Fibroblast of the conjunctiva (primary cell): ENCODE data around the gene CADPS.
"Not testable (repeated sequence)": the region's sequence is repeated elsewhere in the genome, so short reads cannot be mapped to it uniquely, and the experiment has no call there.

Source experiments
- DNase-seq: peaks from one replicate; pipeline ENCODE4 v3.0.0-alpha.2; 2010; ENCODE audit warnings: low read depth

Gene CADPS

DNA sequence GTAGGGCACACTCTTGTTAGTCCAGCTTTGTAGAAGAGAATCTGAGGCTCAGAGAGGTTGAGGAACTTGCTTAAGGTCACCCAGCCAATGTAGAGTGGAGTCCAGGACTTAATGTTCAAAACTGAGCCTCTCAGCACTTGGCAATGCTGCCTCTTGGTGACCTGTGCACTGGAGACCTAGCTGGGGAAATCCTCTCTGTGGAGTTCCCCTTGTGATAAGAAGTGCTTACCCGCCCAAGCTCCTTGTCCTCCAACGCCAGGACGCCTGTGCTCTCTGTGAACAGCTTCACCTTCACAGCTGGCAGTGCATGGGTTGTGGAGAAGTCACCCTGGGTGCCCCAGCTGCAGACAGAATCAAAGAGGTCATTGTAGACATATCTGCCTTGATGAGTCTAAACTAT is 282.8 kb downstream of the CADPS start:
- no peak for DNase-seq

- no peak for DNase-seq
Observed at GRCh38 chr3:62589078-62589477, 286.1 kb downstream of the CADPS start.

GRCh38 chr3:62587579-62588031 is 287.6 kb downstream of the CADPS start:
- DNase-seq: peak; percentile 43

DNA sequence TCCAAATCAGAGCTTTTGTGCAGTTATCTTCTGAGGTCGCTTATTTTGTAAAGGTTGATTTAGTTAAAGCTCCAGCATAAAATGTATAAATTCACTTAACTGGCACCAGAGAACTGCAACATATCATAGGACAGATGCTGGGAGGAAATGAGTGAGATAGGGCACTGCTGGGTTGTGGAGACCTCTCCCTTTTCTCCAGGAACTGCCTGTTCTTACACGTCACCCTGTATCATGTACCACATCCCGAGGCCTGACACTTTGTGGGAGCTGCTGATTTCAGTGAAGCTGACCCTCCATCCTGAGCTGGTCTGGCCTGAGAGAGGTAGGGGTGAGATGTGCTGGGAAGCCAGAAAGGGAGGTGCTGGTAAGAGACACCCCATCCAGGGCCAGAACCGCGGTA is 288.0 kb downstream of the CADPS start:
- no peak for DNase-seq

DNA sequence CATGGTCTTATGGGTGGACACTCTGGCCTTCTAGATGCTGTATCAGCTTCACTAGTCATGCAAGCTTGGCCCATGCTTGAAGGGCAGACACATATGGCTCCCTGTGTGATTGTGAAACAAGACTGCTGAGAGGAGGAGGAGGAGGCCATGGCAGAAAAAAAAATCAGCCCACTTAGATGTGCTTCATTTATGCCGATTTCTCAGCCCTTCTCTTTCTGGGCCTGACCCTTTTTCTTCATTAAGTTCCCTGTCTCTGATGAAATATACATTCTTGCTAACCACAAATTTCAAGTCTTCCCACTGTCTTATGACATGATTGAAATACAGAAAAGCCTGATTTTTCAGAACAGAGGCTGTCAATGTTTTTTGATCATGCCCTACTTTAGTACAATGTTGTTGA is 288.9 kb downstream of the CADPS start:
- DNase-seq: peak; percentile 38

DNA sequence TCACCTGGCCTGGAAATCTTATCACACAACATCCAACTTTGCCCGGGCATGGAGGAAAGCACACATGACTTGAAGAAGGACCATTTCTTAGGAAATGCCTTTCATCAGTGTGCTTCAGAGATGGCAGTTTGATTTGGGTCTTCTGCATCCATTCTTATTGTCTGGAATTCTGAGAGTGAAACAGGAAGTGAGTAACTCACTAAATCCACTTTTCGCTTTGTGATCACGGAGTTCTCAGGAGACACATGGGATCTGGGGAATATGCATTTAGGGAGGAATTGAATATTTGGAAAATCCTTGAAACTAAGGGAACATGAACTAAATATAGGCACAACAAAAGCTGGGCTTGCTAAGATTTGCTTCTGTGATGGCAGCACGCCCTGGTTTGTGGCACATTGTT is 289.4 kb downstream of the CADPS start:
- DNase-seq: no peak

GRCh38 chr3:62584636-62585035 is 290.6 kb downstream of the CADPS start:
- DNase-seq: no peak

DNA sequence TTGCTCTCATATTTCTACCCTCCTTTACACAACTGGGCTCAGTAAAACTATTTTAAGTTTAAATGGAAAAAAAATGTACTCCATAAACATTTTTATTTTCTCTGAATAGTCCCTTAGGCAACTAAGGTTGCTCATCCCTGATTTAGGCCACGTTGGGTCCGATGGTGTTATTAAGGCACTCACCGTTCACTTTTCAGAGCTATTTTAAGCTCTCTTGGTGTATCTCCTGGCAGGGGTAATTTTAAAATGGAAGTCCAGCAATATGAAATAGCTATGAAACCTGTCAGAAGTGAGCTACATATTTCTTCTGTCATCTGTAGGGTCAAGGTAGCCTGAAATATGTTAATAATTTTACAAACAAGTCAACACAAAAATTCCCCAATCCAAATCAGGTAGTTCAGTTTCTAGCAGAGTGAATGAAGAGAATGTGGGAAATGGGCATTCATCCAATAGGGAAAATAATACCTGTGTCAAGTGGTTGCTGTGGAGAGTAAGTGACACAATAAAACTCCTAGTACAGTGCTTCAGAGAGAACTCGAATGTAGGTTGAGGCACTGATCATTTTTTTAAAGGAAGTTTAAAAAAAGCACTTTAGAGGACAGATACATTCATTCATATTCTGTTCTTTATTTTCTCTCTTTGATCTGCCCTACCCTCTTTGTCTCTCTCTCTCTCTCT is 292.6 kb downstream of the CADPS start:
- DNase-seq: no peak

GRCh38 chr3:62580485-62580884 is 294.7 kb downstream of the CADPS start:
- DNase-seq: not testable (repeated sequence)

- DNase-seq: no peak
Observed at GRCh38 chr3:62577153-62577552, 298.1 kb downstream of the CADPS start.

DNA sequence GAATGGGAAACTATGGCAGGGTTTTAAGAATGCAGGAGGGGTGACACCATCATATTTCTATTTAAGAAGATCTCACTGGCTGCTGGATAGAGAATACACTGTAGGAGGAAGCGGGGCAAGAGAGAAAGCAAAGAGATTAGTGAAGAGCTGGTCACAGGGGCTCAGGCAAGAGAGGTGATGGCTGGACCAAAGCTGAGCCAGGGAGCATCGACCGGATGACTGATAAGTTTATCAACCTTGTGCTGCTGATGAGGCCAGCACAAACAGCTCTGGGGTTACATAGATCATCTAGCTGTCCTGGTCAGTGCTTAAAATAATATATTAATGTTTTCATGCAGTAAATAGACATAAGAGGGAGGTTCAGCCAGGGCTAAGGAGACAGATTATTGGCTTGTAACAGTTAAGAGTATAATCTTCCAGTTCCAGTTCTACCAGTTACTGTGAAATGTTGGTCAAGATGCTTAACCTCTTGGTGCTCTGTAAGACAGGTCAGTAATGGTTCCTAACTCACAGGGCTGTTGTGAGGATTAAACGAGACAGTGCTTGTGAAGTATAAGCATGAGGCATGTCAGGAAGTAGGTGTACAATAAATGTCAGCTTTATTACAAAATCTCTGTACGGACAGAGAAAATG is 300.8 kb downstream of the CADPS start:
- DNase-seq: no peak

DNA sequence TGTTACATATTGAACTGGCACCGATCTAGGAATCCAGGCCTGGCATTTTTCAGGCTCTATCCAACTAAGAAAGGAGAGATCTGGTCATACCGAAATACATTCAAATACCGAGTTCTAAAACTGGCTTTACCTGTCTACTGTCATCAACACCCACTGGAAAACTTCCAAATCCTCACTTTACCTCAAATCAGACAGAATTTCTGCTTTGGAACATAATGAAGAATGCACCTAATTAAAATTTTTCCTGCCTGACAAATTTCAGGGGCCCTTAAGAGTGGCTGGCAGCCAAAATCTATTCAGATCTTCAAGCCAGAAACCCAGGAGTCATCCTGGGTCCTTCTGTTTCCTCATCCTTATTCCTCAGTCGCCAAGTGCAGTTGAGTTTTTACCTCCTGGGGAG is 303.3 kb downstream of the CADPS start:
- no peak for DNase-seq

GRCh38 chr3:62570888-62571287 is 304.3 kb downstream of the CADPS start:
- no peak for DNase-seq

GRCh38 chr3:62569609-62570008 is 305.6 kb downstream of the CADPS start:
- no peak for DNase-seq

- peak; percentile 78 for DNase-seq
Observed at GRCh38 chr3:62567097-62568021, 307.9 kb downstream of the CADPS start.

- DNase-seq: no peak
Observed at GRCh38 chr3:62566022-62566557, 309.1 kb downstream of the CADPS start.

- no peak for DNase-seq
Observed at GRCh38 chr3:62562596-62562995, 312.6 kb downstream of the CADPS start.

DNA sequence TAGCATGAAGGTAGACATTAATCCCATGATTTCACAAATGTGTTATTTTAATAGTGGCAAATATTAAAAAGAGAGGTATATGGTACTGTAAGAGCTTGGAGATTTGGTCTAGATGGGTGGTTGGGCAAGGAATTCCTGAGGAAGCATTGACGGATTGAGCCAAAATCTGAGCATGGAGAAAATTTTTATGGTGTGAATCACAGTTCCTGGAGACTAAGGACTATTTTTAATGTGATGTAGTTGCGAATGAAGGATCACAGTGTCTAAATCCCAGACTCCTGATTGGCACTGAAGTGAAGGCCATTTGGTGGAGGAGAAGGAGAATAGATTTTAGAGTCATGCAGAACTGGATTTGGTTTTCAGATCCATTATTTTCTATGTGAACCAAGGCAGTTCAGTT is 313.2 kb downstream of the CADPS start:
- no peak for DNase-seq

GRCh38 chr3:62559831-62560445 is 315.3 kb downstream of the CADPS start:
- DNase-seq: peak; percentile 37

GRCh38 chr3:62558549-62559112 is 316.6 kb downstream of the CADPS start:
- no peak for DNase-seq

GRCh38 chr3:62557983-62558382 is 317.2 kb downstream of the CADPS start:
- DNase-seq: no peak

GRCh38 chr3:62557450-62557849 is 317.8 kb downstream of the CADPS start:
- DNase-seq: no peak
